NCI-H69 (cell line): Measurements from ENCODE around the gene SOX5.
"Not testable (repeated sequence)": the region's sequence is repeated elsewhere in the genome, so short reads cannot be mapped to it uniquely, and the experiment has no call there.

Experiments
- DNase-seq: peaks from one replicate; lab custom pipeline; 2025; lab: John Stamatoyannopoulos, UW

Gene SOX5

DNA sequence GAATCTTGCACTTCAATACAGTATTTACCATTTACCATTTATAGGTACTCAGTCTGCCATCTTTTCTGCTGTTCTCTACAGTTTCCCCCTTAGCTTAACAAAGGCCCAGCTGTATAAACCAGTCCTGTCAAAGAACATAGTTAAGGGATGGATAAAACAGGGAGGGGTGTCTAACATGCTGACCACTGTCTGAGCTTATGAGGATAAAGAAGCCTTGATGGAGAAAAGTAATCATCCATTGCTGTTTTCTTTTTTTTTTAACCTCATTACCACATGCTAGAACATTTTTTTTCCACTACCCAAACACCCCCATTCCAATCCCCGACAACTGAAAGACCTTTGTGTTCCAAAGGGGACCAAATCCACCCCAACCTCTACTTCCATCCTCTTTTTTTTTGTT is 39.9 kb downstream of the SOX5 start:
- DNase-seq = peak; percentile 5

DNA sequence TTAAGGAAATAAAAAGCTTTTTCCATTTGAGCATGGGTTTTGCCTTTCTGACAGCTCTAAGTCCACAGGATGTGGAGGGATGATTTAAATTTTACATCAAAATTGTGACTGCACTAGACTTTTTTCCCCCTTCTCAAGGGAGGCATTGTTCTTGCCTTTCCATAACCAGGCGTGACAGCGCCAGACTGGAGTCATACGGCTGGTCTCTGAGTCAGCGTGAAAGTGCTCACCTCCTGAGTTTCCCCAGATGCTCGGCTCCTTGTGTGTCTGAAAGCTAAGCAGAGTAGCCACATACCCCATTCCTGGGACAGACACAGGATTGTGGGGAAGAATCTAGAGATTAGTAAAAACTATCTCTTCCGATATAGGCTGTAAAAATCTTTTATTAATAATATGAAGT is 43.1 kb downstream of the SOX5 start:
- peak; percentile 69 for DNase-seq

DNA sequence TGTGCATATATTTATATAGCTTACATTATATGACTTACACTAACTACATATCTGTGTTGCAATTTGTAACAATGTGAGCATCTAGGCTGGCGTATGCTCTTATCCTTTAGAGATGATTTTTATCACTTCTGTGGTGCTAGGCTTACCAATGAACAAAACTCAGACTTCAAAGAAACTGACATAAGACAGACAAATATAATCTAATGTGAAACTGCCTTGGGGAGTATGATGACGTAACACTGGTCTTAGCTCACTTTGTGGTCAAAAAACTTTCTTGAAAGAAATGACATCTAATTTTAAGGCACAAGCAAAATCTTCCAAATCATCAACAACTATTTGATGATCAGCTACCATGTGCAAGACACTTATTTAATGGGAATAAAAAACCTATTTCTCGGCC is 50.0 kb downstream of the SOX5 start:
- DNase-seq = no peak

DNA sequence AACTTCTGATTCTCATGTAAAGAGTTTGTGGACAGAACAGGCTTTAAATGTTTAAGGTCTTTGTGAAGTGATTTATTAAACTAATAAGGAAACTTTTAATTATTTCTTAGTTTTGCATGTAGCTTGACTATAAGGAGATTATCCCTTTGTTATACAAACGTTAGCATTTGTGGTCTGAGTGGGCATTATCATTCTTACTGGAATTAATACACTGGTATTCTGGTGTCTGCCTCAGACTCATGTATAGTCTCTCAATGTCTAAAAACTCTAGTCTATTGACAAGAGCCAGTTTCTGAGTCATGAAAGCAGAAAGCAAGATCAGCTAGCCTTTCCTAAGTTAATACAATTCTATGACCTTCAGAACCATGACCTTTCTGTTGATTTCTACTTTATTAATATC is 51.3 kb downstream of the SOX5 start:
- DNase-seq = no peak

DNA sequence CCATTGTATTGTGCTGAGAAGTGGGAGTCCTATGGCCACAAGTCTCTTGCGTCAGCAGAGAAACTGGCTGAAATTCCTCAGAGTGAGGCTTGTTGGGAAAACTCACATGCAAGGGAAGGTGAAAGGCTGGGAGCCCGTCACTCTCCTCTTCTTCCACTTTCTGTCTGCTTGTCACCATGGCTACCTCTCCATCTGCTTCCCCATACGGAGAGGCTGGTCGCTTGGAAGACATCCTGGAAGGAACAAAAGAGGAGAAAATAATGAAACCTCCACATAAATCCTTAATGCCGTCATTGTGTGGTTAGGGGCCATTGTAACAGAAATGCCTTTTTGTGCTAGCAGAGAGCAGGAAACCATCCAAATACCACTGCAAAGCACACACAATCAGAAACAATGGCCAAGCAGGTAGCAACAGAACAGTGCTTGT is 53.7 kb downstream of the SOX5 start:
- DNase-seq = peak; percentile 94

DNA sequence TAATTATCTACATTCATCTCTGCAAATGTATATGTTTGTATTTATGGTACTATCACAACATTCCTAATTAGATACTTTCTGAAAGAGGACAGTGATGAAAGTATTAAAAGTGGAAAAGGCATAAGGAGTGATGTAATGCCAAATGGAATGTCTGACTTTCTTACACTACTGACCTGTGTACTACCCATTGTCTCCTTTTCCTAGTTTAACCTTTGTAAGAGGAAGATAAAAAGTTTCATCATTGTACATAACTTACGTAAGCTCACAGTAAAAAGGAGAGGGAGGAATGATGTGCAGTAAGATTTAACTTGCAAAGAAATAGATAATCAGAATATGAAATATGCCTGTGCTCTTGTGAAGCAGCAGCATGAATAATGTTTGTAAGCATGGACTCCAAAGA is 55.9 kb downstream of the SOX5 start:
- no peak for DNase-seq

DNA sequence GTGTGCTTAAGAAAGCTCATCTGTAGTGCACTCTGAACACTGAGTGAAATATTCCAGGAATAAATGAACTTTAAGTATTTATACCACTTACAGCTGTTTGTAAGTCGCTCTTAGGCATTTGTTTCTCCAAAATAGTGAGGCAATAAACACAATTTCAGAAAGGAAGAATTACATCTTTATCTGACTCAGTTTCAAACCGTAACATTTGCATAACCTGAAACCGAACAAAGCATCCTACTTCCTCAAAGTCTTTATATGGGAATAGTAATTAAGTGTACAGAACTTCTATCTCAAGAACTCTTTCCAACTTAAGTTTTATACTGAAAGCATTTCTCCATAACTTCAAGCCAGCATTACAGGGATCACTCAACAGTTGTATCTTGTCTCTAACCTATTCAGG is 58.4 kb downstream of the SOX5 start:
- no peak for DNase-seq

DNA sequence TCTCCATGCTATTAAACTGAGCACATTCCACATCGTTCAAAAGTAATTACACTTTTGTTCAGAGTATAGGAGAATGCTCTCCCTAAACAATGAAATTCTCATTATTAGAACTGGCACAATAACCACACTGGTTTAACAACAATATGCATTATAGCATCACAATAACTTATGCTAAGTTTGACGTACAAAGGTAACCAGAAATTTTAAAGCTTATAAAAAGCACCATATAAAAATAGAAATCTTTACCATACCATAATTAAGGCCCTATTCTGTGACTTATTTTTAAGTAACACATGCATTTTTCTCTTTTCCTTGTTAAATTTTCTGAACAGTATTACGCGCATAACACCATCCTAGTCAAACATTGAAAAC is 60.4 kb downstream of the SOX5 start:
- DNase-seq = no peak

DNA sequence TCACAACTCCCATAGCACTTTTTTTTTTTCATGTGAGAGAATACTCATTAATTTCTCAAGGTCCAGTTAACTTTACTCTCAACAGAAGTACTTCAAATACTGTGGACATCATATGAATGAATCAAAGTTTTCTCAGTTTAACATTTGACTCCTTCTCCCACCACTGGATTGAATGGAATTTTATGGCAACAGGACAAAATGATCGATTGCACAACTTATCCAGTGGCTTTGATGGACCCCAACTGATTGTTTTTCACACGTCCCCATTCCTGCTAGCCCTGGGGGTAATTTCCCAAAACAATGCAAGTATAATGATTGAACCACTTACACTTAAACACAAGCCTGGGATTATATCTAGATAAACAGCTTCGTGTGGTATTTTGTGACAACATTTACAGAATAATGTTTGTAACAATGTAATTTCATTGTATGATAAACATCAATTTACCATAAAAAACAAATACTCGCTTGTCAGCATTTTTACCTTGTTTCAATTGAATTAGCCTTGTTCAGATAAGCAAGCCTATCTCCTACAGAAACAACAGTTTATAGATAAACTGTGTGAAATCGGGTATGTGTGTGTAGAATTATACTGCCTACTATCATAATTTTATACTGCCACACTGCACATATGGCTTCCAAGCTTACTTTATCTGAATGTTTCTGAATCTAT is 60.9 kb downstream of the SOX5 start:
- peak; percentile 44 for DNase-seq

DNA sequence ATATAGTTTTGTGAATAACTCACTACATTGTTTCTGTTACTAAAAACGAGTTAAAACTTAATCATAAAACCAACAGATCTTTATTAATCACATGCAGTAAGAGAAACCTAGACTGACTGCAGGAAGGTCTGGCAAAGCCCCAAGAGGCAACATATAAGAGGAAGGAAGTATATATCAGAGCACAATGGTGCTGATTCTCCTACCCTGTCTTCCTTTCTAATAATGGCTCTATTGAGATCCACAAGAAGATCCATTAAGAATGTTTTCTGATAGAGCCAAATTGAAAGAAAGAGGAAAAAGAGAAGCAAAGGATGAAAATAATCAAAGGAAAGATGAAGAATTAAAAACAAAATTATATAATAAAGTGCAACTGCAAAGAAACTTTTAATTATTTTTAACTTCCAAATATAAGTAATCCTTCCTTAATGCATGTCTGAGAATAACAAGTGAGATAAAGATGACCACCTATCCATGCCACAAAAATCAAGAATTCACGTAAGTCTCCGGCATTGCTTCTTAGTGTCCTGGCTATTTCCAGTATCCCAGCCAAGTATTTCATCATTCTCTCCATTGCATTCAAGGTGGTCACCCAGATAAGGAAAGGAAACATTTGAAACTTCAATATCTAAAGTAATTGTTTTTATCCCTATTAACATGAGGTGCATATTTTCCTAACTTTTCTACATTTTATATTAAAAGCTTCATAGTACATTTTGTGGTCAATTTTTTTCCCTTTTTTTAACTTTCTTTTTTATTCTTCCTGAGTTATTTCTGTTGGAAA is 62.2 kb downstream of the SOX5 start:
- DNase-seq = peak; percentile 38

DNA sequence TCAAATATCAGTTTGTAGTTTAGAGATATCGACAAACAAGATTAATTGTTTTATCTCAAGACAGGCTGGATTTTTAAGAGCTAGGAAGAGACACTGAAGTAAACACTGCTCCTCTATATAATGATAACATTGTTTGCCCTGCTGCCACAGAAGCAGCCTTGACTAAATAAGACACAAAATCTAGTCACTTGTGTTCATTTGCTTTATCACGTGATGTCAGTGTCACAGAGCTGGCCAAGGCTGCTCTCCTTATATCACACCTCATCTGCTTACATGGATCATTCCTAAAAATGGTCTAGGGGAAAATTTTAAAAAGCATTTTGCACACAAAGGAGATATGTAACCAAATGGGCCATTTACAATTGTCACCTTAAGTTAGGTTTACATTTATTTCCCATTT is 64.1 kb downstream of the SOX5 start:
- DNase-seq = no peak

DNA sequence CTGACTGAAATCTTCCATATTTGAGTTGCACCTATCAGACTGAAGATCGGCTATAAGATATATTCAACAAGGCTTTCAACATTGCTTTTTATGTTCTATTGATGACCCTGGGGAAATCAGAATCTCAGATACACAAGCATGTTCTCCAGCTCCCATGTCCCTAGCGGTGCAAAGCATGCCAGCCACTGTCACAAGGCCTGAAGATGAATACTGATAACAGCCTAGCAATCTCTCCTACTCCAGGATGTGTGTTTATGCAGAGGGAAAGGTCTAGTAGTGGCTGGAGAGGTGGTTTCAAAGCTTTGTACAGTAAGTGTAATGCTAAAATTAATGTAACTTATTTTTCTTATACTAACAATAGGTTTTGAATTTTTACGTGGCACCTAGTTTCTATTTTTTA is 64.6 kb downstream of the SOX5 start:
- no peak for DNase-seq

DNA sequence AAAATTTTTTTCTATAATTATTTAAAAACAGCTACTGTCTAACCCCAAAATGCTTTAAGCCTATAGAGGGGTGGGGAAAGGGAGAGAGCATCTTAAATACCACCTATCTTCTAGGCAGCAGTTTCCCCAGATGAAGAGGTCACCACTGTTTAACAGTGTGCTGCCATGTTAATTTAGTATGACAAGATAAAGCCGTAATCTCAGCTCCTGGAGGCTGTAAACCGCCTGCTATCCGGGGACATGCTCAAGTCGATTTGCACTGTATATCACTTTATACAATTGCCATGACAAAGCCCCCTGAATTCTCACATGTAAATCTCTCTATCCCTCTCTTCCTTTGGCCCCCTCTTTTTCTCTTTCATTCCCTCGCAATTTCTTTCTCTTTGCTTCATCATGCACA is 68.5 kb downstream of the SOX5 start:
- DNase-seq = no peak

DNA sequence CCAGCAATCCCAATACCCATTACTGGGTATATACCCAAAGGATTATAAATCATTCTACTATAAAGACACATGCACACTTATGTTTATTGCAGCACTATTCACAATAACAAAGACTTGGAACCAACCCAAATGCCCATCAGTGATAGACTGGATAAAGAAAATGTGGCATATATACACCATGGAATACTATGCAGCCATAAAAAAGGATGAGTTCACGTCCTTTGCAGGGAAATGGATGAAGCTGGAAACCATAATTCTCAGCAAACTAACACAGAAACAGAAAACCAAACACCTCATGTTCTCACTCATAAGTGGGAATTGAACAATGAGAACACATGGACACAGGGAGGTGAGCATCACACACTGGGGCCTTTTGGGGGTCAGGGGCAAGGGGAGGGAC is 72.9 kb downstream of the SOX5 start:
- DNase-seq = not testable (repeated sequence)

DNA sequence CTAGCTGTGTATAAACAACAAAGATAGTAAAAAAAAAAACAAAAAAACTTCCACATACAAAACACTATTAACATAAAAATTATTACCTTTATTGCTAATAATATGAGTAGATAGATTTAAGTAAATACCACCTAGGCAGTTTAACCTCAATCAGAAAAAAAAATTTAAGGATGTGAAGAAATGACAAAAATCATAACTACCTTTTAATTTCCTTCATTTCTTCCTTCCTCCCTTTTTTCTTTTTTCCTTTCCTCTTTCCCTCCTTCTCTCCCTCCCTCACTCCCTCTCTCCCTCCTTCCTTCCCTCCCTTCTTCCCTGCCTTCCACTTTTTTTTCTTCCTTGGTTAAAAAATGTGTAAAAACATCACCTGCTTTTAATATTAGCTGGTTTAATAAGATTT is 81.7 kb downstream of the SOX5 start:
- DNase-seq = no peak

DNA sequence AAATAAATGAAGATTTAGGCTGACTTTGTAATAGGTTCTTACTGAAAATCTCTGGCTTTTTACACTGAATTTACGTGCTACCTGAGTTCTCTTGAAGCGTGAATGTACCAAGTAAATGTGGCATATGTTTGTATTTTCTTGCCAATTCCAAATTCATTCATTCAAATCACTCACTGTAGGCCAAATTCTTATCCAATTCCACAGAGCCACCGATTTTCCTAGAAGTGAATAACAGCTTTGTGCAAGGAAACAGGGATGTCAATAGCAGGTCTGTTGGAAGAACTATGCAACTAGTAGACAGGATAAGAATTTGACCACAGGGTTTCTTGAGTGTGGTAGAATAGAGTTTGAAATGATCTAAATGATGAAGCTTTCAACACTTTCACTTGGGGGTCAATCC is 86.8 kb downstream of the SOX5 start:
- no peak for DNase-seq

DNA sequence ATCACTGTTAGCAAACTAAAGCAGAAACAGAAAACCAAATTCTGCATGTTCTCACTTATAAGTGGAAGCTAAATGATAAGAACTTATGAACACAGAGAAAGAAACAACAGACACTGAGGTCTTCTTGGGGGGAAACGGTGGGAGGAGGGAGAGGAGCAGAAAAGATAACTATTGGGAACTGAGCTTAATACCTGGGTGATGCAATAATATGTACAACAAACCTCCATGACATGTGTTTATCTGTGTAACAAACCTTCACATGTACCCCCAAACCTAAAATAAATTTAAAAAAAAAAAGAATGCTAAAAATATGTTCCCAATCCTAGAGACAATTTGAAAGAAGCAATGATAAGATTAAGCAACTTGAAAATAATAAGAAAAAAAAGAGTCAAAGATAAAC is 89.5 kb downstream of the SOX5 start:
- no peak for DNase-seq

DNA sequence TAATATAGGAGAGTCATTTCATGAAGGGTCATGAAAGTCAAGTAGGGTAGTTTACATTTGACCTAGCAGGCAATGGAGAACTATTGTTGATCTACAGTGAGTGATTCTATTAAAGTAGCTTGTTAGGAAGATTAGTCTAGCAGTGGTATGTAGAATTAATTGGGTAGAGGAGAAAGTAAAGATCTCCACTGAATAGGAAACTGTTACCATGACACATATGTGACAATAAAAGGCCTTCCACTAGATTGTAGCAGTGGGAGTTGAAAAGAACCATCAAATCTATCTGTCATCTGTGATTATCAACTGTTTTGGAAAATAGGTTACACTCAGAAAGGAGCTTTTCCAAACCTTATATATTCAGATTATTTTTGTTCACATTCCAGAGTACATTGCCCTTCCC is 92.3 kb downstream of the SOX5 start:
- no peak for DNase-seq

DNA sequence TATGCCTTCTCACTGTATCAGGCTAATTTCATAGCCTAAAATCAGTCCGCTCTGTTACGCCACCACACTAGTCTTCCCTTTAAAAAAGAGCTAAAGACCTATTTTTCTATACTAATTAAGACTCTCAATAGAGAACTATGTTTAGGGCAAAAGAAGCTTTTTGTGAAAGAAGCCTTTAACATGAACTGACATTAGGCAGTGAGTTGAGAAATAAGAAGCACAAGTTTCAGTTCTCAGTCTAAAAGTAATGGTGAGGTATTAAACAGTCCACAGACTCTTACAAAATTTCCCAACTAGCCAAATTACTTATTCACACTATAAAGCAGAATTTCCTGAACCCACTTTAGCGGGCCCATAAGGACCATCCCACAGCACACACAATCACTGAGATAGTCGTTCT is 93.7 kb downstream of the SOX5 start:
- no peak for DNase-seq

DNA sequence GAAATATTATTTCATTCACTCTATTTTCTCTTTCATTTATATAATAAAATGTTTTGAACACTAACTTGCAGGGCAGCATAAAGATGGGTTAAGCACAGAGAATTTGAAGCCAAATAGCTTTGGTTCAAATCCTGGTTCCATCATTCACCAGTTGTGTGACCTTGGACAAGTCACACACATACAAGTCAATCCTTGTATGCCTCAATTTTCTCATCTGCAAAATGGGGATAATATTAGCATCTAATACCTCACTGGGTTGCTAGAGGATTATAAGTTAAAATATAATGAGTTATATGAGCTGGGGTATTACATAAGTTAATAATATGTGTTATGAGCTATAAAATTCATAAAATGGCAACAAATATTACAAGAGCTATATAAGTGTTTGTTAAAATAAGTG is 94.9 kb downstream of the SOX5 start:
- no peak for DNase-seq

DNA sequence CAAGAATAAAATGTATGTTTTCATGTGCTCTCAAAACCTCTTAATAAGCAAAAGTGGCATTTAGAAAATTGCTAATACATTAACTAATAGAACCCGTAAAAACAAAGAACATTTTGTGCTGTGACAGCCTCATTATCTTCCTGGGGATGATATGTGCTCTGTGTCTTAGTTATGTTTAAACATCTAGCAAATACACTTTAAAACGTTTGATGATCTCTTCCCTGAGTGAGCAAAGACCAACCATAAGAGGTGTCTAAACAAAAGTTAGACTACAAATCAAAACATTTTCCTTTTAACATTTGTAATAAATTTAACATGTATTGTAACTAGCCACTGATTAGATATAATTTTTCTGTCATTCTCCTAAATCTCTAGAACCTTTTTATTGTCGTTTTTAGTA is 95.8 kb downstream of the SOX5 start:
- no peak for DNase-seq

DNA sequence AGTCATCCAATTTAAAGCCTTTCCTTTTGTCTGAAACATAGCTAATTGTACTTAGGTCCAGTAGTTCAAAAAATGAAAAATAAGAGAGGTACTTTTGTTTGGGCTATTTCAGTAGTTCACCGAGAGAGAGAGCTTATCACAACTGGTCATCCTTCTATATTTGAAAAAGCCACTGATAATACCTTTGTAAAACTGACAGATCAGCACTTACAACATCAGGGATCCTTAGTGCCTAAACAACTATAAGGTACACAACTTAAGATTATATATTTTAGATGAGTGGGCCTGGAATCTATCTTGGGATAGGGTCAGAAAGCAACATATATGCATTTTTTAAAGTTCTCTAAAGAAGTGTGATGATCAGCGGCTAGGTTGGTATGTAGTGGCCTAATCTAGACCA is 97.9 kb downstream of the SOX5 start:
- no peak for DNase-seq

DNA sequence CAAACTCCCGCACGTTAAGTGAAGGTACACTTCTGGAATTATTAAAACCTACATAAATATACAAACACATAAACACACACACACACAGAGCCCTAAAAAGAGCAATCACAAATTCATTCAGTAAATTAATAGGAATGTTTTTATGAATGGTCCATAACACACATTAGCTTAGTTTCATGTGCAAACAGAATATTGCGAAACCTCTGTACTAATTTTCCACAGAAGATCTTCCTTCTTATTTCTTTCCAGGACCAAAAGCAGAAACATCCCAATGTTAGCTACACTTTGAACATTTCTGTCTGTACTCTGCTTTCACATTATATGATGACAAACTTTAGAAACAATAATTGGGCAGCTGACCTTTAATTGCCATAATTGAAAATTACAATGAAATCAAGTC is 101.6 kb downstream of the SOX5 start:
- no peak for DNase-seq

DNA sequence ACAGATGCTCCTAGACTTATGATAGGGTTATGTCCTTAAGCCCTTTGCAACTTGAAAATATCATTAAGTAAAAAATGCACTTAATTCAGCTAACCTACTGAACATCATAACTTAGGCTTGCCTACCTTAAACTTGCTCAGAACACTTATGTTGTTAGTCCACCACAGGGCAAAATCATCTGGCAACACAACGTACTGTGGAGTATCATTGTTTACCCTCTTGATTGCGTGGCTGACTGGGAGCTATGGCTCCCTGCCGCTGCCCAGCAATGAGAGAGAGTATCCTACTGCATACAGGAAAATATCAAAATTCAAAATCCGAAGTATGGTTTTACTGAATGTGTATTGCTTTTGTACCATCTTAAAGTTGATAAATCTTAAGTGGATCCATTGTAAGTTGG is 105.5 kb downstream of the SOX5 start:
- peak; percentile 15 for DNase-seq
